GM21723 (cell line): ENCODE measurements around the gene RFX1.

Source experiments
- ATAC-seq: cut with Tn5 transposase; IDR thresholded peaks from one replicate; pipeline ENCODE4 v1.9.1; 2021; ENCODE audit warnings: mild to moderate bottlenecking, moderate library complexity; ENCODE audit not compliant: unreplicated experiment

RFX1 gene

DNA sequence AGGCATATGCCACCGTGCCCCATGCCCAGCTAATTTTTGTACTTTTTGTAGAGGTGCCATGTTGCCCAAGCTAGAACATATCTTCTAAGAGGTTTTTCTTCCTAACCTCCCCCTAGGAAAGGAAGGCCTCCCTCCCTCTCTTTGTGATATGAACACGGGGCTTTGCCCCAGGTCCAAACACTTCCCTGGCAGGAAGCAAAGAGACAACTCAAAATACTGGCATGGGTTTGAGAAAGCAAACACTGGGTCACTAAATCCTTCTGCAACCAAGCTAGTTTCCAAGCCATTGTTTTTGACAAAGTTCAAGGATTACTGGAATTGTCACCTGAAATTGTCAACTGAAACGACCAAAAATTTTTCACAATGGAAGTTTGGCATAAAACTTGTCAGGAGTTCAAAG, 91.3 kb downstream of the RFX1 start:
- no peak for ATAC-seq

- ATAC-seq = no peak
Observed at GRCh38 chr19:13913352-13913751, 92.8 kb downstream of the RFX1 start.
